HG03159 (cell line): ENCODE measurements around the gene MSRB1.
"Not testable (repeated sequence)": the region's sequence is repeated elsewhere in the genome, so short reads cannot be mapped to it uniquely, and the experiment has no call there.

Source experiments
- ATAC-seq: cut with Tn5 transposase; IDR thresholded peaks from one replicate; pipeline ENCODE4 v1.9.1; 2021; ENCODE audit warnings: mild to moderate bottlenecking, moderate library complexity; ENCODE audit not compliant: unreplicated experiment

MSRB1 gene

DNA sequence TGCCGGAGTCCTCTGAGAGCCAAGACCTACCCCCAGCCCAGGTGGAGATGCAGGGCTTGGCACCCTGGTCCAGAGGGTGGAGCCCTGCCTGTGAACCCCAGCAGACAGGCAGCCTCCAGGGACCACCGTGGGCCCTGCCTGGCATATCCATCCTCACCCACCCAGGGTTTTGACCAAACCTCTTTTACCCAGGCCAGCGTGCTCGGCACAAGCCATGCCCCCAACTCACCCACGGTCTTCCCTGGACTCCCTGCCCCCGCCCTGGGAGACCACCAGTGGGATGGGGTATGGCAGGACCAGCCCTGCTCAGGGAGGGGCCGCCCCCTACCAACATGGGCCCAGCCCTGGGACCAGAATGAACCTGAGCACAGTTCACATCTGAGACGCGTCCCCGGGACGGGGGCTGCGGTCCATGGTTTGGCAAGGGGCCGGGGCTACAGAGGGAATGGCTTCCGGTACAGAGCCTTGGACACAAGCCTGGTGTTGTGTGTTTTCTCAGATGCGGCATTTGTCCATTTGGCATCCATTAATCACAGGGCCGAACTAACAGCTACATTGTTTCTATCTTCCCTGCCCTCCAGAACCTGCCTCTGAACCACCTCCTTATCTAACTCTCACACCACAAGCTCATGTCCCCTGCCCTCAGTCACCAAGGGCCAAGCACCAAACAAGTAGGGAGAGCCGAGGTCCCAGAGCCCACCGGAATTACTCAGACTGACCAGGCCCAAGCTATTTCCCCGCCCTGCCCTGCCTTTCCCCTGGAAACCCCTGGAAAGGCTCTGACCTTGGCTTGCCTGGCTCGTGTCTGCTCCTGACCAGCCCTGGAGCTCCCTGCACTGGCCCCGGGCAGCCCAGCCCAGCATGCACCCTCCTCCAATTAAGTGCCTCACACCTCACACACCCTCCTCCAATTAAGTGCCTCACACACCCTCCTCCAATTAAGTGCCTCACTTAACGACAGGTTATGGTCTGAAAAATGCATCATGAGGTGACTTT lies 38.9 kb downstream of the MSRB1 start:
- ATAC-seq: no peak

DNA sequence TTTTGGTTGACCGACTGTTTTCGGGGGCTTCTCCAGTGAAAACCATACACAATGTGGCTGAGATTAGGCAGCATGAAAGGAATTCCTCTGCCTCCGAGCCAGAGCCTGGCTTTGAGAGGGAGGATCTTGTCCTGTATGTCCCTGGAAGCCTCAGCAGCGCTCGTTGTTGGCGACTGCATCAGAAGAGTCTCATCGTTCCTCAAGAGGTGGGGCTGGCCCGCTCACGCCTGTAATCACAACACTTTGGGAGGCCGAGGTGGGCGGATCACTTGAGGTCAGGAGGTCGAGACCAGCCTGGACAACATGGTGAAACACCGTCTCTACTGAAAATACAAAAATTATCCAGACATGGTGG lies 39.8 kb downstream of the MSRB1 start:
- no peak for ATAC-seq

GRCh38 chr16:1902547-1903219 lies 40.3 kb downstream of the MSRB1 start:
- no peak for ATAC-seq

GRCh38 chr16:1900452-1900774 lies 42.6 kb downstream of the MSRB1 start:
- no peak for ATAC-seq

- ATAC-seq: no peak
Observed at GRCh38 chr16:1899641-1900451, 43.2 kb downstream of the MSRB1 start.

DNA sequence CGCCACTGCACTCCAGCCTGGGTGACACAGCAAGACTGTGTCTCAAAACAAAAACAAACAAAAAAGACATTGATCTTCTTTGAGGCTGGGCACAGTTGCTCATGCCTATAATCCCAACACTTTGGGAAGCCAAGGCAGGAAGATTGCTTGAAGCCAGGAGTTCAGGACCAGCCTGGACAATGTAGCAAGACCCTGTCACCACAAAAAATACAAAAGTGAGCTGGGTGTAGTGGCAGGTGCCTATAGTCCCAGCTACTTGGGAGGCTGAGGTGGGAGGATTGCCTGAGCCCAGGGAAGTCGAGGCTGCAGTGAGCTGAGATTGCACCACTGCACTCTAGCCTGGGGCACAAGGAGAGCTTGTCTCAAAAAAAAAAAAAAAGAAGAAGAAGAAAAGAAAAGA lies 45.3 kb downstream of the MSRB1 start:
- ATAC-seq: not testable (repeated sequence)

- ATAC-seq: no peak
Observed at GRCh38 chr16:1895949-1896675, 46.9 kb downstream of the MSRB1 start.

DNA sequence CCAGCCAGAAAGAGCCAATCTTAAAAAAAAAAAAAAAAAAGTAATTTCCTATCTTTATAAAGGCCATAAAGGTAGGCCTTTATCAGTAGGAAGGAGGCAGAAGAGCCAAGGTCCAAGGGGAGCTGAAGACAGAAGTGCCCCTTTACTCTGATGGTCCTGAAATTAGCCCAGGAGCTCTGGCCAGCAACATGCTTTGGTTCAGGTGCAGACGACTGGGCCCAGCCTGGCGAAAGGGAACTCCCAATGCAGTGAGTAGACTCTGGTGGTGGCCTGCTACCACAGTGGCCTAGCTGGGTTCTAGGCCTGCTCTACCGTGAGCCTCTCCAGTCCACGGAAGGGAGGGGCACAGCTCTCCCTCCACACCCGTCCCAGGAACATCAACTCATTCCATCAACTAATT lies 47.9 kb downstream of the MSRB1 start:
- ATAC-seq: no peak

DNA sequence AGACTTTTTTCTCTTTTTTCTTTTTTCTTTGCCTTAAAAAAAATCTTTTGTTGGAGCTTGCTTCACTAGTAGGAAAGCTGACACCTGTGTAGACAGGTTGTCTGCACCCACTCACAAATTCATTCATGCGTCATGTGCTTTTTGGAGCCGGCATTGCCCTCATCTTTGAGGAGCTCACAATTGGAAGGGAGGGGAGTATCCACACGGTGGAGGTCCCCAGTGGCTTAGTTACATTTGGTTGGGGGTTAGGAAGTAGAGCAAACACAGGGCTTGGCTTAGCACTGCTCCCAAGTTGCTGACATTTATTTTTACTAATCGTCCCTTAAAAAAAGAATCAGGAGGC lies 52.3 kb downstream of the MSRB1 start:
- ATAC-seq: no peak

- no peak for ATAC-seq
Observed at GRCh38 chr16:1890024-1890707, 52.8 kb downstream of the MSRB1 start.
